Erythroblast (primary cell): ENCODE results near the gene ABHD5.
A peak's percentile ranks its signal among the peaks of the same experiment; 100 is the strongest.

ENCODE experiments used
- DNase-seq, 2 experiments: peaks; one replicate each; lab custom pipeline; 2025; lab: John Stamatoyannopoulos, UW
- GATA1 ChIP-seq: IDR thresholded peaks from 2 replicates; pipeline ENCODE4 v1.6.1; 2011; ENCODE audit warnings: low read depth, mild to moderate bottlenecking, control low read depth, low read length, moderate library complexity
- POLR2A ChIP-seq: IDR thresholded peaks from 2 replicates; pipeline ENCODE4 v1.6.1; 2011; ENCODE audit warnings: mild to moderate bottlenecking, low read length

The ABHD5 gene

GRCh38 chr3:43738305-43738704 is 47.6 kb downstream of the ABHD5 start:
- TF ChIP-seq POLR2A (no peak), GATA1 (no peak)
- no peak for DNase-seq

DNA sequence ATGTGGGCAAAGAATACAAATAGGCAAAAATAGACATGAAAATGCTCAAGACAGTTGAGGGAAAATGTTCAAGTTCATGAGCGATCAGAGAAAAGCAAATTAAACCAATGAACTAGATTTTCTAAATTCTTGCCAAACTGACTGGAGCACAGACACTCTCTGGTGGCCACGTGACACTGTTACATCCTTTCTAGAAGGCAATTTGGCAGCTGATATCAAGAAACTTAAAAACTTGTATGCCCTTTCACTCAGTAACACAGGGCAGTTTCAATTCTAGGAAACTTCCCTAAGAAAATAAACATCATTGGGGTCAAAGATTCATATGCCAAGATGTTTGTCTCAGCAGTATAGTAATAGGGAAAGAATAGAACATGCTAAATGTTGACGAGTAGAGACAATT is 52.2 kb downstream of the ABHD5 start:
- TF ChIP-seq POLR2A = no peak
- no peak for TF ChIP-seq GATA1
- DNase-seq = peak; percentile 25 to 30

DNA sequence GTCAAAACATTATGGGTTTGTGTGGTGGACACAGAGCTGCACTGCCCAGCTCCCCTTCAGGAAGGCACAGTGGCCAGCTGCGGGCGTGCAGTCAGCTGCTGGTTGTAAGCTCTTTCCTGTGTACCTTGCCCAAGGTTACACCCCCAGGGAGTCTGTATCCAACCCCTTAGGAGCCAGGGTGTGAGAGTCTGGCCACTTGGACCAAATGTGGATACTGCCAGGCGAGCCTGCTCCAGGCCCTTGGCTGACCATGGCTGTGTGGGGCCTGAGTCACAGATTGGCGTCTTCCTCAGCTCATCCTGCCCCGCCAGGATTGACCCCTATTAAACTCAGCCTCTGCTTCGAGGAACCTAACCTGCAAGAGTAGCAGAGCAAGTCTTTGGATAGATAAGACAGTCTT is 56.9 kb downstream of the ABHD5 start:
- DNase-seq = no peak
- TF ChIP-seq POLR2A = no peak
- no peak for TF ChIP-seq GATA1

- DNase-seq = no peak
- TF ChIP-seq GATA1 (no peak), POLR2A (no peak)
Observed at GRCh38 chr3:43748179-43748578, 57.4 kb downstream of the ABHD5 start.

DNA sequence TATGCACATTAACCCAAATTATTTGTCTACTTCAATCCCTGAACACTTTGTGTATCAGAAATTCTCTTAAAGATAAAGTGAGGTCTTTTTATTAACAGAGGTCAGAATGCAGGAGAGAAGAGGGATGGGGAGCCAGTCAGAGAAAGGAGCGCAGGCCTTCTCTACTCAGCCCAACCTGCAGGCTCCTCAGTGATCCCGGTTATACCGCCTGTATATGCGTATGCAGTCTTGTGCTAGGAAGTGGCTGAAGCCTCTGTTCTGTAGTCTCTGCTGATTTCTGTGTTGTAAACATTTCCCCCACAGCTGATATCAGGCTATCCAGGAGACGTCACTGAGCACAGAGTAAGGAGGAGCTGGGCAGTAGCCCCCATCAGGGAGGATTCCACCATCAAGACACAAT is 57.9 kb downstream of the ABHD5 start:
- TF ChIP-seq POLR2A (no peak), GATA1 (no peak)

GRCh38 chr3:43752905-43753304 is 62.2 kb downstream of the ABHD5 start:
- DNase-seq = no peak
- TF ChIP-seq GATA1 = no peak
- no peak for TF ChIP-seq POLR2A

More for the DNA sequence above, 57.9 kb downstream of the ABHD5 start:
- DNase-seq = no peak

DNA sequence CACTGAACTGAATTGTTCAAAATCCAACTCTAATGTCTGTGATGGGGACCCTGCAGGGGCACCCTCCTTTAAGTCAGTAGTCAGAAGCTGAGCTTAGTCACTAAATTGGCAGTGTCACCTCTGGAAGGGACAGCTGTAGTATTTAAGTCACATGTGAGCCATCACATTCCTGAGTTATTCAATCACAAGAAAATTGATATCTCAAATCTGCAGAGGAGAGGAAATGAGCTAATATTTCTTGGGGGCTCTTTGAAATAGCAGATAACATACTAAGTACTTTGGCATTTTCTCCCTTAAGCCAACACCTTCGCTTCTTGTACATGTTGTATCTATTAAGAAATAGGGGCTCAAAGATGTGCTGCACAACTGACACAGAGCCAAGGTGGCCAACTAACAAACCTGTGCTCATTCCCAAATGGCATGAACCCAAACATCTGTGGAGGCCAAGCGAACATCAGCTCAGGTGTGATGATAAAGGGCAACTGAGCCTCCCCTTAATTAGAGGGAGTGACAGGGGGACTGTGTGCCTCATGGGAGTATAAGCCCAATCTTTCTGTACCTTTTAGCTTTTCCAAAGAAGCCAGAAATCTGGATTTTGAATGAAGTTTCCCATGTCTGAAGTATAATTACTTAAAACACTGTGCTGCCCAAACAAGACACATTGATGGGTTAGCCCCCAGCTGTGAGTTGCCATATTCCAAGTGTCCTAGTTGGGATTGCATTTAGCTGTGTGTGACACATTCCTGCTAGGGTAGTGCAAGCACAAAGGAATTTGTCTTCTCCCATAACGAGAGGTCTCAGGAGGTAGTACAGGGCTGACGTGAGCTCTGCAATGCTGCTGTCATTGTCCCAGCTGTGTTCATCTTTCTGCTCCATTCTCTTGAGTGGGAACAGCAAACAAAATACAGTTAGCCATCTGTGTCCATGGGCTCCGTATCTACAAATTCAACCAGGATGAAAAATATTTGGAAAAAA is 63.3 kb downstream of the ABHD5 start:
- TF ChIP-seq GATA1 (no peak), POLR2A (no peak)
- no peak for DNase-seq

DNA sequence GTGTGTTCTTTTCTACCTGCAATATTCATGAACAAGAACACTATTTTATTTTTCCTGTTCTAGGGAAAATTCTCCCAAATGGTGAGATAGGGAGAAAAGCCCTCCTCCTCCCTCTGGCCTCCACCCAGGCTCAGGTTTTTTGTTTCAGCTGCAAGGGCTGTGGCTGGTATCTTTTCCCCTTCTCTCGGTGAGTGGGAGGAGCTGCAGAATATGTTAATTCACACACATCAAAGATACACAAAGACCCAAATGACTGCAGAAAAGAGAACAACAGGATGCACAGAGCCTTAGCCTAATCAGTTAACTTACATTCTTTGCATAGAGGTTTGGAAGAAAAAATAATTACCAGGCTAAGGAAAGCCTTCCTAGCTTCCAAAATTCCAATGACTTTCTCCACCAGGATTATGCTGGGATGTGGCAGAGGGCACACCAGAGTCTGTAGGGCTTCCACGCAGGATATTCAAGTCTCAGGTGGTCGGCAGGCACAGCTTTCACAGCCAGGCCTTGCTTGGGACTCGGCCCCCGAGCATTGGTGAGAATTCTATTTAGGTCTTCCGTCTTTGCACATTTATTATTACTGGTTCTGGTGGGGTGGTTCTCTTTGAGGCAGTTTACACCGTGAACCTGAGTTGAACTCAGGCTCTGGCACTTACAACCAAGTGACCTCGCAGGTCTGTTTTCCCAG is 64.9 kb downstream of the ABHD5 start:
- TF ChIP-seq GATA1 (no peak), POLR2A (no peak)
- DNase-seq = no peak

- TF ChIP-seq POLR2A = no peak
- no peak for TF ChIP-seq GATA1
- DNase-seq = no peak
Observed at GRCh38 chr3:43757666-43758321, 67.1 kb downstream of the ABHD5 start.

- no peak for DNase-seq
- no peak for TF ChIP-seq GATA1
- no peak for TF ChIP-seq POLR2A
Observed at GRCh38 chr3:43758592-43759225, 68.0 kb downstream of the ABHD5 start.

GRCh38 chr3:43759297-43759782 is 68.6 kb downstream of the ABHD5 start:
- DNase-seq = peak in 1 of 2 experiments; percentile 9
- TF ChIP-seq GATA1 (no peak), POLR2A (no peak)

DNA sequence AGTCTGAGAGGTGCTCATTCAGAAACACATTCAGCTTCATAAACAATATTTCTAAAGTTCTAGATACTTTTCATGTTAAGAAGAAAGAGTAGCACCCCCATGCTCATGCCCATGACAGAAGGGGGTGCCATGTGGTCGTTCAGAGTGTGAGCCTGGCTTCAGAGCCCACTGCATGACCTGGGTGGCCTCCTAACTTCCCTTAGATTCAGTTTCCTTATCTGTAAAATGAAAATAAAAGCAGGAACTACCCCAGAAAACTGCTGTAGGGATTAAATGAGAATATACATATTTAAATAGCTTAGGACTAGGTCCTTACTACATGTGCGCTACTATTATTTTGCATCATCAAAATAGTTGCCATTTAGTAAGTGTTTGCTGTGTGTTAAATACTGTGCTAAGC is 69.2 kb downstream of the ABHD5 start:
- no peak for DNase-seq
- TF ChIP-seq POLR2A (no peak), GATA1 (no peak)

DNA sequence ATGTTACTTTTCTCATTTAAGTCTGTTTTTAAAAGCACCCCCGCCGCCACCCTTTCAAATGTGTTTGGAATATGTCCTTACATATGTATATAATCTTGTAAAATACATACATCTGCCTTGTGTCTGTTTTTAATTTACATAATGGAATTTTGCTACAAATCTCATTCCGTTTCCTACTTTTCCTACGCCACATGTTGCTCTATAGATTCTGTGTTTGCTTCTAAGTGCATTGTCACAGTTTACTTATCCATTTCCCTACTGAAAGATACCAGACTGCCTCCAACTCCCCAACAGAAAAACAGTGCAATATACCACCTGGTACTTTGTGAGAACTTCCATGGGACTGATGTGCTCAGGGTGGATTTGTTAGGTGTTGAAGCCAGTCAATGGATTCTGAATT is 70.2 kb downstream of the ABHD5 start:
- no peak for TF ChIP-seq GATA1
- TF ChIP-seq POLR2A = no peak
- no peak for DNase-seq
